Mucosa of rectum (tissue), 2 donors: ENCODE results near the gene HLCS.

Experiments
- H3K27ac ChIP-seq, 2 donors: one replicate each; pipeline ENCODE4 v1.7.0; 2013; ENCODE audit warnings: inconsistent platforms in 2 of 2, low read depth in 2 of 2, low read length in 2 of 2
- H3K27me3 ChIP-seq, 2 donors: one replicate each; pipeline ENCODE4 v1.7.0; 2013; ENCODE audit warnings: low read length in 2 of 2; ENCODE audit not compliant: control insufficient read depth in 2 of 2, insufficient read depth in 2 of 2
- H3K36me3 ChIP-seq, 2 donors: one replicate each; pipeline ENCODE4 v1.7.0; 2013; ENCODE audit warnings: low read length in 2 of 2; ENCODE audit not compliant: control insufficient read depth in 2 of 2, insufficient read depth in 2 of 2
- H3K4me1 ChIP-seq, 2 donors: one replicate each; pipeline ENCODE4 v1.7.0; 2013; ENCODE audit warnings: low read length in 2 of 2, mild to moderate bottlenecking in 1 of 2; ENCODE audit not compliant: control insufficient read depth in 2 of 2, insufficient read depth in 2 of 2
- H3K4me3 ChIP-seq, 2 donors: one replicate each; pipeline ENCODE4 v1.7.0; 2013; ENCODE audit warnings: low read length in 2 of 2
- H3K9ac ChIP-seq, 2 donors: one replicate each; pipeline ENCODE4 v1.7.0; 2013; ENCODE audit warnings: low read length in 2 of 2, low read depth in 1 of 2, mild to moderate bottlenecking in 1 of 2
- H3K9me3 ChIP-seq, 2 donors: one replicate each; pipeline ENCODE4 v1.7.0; 2013; ENCODE audit warnings: low read length in 2 of 2; ENCODE audit not compliant: control insufficient read depth in 2 of 2
- donor health status: healthy.
- donor health status: Normal muscosa, but diverticular disease.

HLCS gene

GRCh38 chr21:36785615-36786014 is 180.9 kb downstream of the HLCS start:
- no peaks in the 10 kb centered on the region for H3K36me3 ChIP-seq
- H3K4me3 ChIP-seq: no peak overlapping the region
- H3K9me3 ChIP-seq: no peaks in the 10 kb centered on the region
- no peak overlapping the region for H3K9ac ChIP-seq
- H3K27ac ChIP-seq: no peak overlapping the region
- no peaks in the 10 kb centered on the region for H3K27me3 ChIP-seq
- peaks cover 3 to 10% of the 10 kb centered on the region in 2 donors for H3K4me1 ChIP-seq

GRCh38 chr21:36784947-36785346 is 181.5 kb downstream of the HLCS start:
- H3K4me1 ChIP-seq: peaks cover 3 to 10% of the 10 kb centered on the region in 2 donors
- H3K4me3 ChIP-seq: no peak overlapping the region
- H3K9me3 ChIP-seq: no peaks in the 10 kb centered on the region
- H3K9ac ChIP-seq: no peak overlapping the region
- no peaks in the 10 kb centered on the region for H3K36me3 ChIP-seq
- no peaks in the 10 kb centered on the region for H3K27me3 ChIP-seq
- H3K27ac ChIP-seq: no peak overlapping the region

- no peaks in the 10 kb centered on the region for H3K27me3 ChIP-seq
- H3K9me3 ChIP-seq: no peaks in the 10 kb centered on the region
- no peak overlapping the region for H3K27ac ChIP-seq
- no peaks in the 10 kb centered on the region for H3K36me3 ChIP-seq
- H3K4me1 ChIP-seq: peaks cover 3 to 10% of the 10 kb centered on the region in 2 donors
- H3K9ac ChIP-seq: no peak overlapping the region
- H3K4me3 ChIP-seq: no peak overlapping the region
Measured at GRCh38 chr21:36783612-36784374, 182.7 kb downstream of the HLCS start.

GRCh38 chr21:36780861-36781260 is 185.6 kb downstream of the HLCS start:
- H3K36me3 ChIP-seq: no peaks in the 10 kb centered on the region
- H3K9ac ChIP-seq: no peak overlapping the region
- H3K4me1 ChIP-seq: peaks cover 0 to 2% of the 10 kb centered on the region in 2 donors
- H3K9me3 ChIP-seq: no peaks in the 10 kb centered on the region
- no peak overlapping the region for H3K27ac ChIP-seq
- H3K27me3 ChIP-seq: no peaks in the 10 kb centered on the region
- no peak overlapping the region for H3K4me3 ChIP-seq

- no peaks in the 10 kb centered on the region for H3K9me3 ChIP-seq
- no peaks in the 10 kb centered on the region for H3K27me3 ChIP-seq
- no peak overlapping the region for H3K9ac ChIP-seq
- H3K27ac ChIP-seq: no peak overlapping the region
- H3K4me1 ChIP-seq: no peaks in the 10 kb centered on the region
- no peaks in the 10 kb centered on the region for H3K36me3 ChIP-seq
- H3K4me3 ChIP-seq: no peak overlapping the region
Measured at GRCh38 chr21:36776981-36777617, 189.4 kb downstream of the HLCS start.

- peaks cover 1 to 5% of the 10 kb centered on the region in 2 donors for H3K4me1 ChIP-seq
- H3K9ac ChIP-seq: no peak overlapping the region
- H3K27ac ChIP-seq: no peak overlapping the region
- no peak overlapping the region for H3K4me3 ChIP-seq
- no peaks in the 10 kb centered on the region for H3K27me3 ChIP-seq
- no peaks in the 10 kb centered on the region for H3K36me3 ChIP-seq
- no peaks in the 10 kb centered on the region for H3K9me3 ChIP-seq
Measured at GRCh38 chr21:36773995-36774394, 192.5 kb downstream of the HLCS start.

- Histone ChIP-seq H3K27ac (peak overlapping the region in 1 of 2 donors; percentile 5), H3K9me3 (no peaks in the 10 kb centered on the region), H3K9ac (no peak overlapping the region), H3K27me3 (no peaks in the 10 kb centered on the region), H3K36me3 (no peaks in the 10 kb centered on the region), H3K4me3 (no peak overlapping the region), H3K4me1 (peaks cover 2 to 13% of the 10 kb centered on the region in 2 donors)
Measured at GRCh38 chr21:36773117-36773516, 193.4 kb downstream of the HLCS start.

- no peak overlapping the region for H3K4me3 ChIP-seq
- H3K36me3 ChIP-seq: no peaks in the 10 kb centered on the region
- peak overlapping the region in 1 of 2 donors; percentile 28 for H3K27ac ChIP-seq
- no peaks in the 10 kb centered on the region for H3K9me3 ChIP-seq
- H3K4me1 ChIP-seq: peaks cover 2 to 20% of the 10 kb centered on the region in 2 donors
- no peak overlapping the region for H3K9ac ChIP-seq
- no peaks in the 10 kb centered on the region for H3K27me3 ChIP-seq
Measured at GRCh38 chr21:36769051-36769839, 197.2 kb downstream of the HLCS start.

- Histone ChIP-seq H3K36me3 (no peaks in the 10 kb centered on the region), H3K27ac (peak overlapping the region in 1 of 2 donors; percentile 28), H3K9ac (no peak overlapping the region), H3K9me3 (no peaks in the 10 kb centered on the region), H3K27me3 (no peaks in the 10 kb centered on the region), H3K4me3 (no peak overlapping the region), H3K4me1 (peaks cover 2 to 20% of the 10 kb centered on the region in 2 donors)
Measured at GRCh38 chr21:36768496-36768895, 198.0 kb downstream of the HLCS start.

- Histone ChIP-seq H3K27ac (no peak overlapping the region), H3K9ac (no peak overlapping the region), H3K4me1 (peaks cover 2 to 20% of the 10 kb centered on the region in 2 donors), H3K27me3 (no peaks in the 10 kb centered on the region), H3K4me3 (no peak overlapping the region), H3K36me3 (no peaks in the 10 kb centered on the region), H3K9me3 (no peaks in the 10 kb centered on the region)
Measured at GRCh38 chr21:36767096-36767495, 199.4 kb downstream of the HLCS start.
